Kidney (tissue), 2 donors: Measurements from ENCODE around the gene RLN1. TPM values are rescaled to one million over a fixed set of nuclear protein-coding genes. Genes with fewer than 3 reads are reported as not detected.

ENCODE experiments used
- polyA plus RNA-seq: library from polyadenylated mRNA; stranded (reverse); fragments of 350-450 nt; fragmentation: Illumina TruSeq; extraction: RNeasy Lipid Tissue Mini Kit (QIAGEN cat#74804); gene quantifications from one replicate; pipeline ENCODE4 v1.2.3, GENCODE V29; 2014; ENCODE audit warnings: low read depth, low replicate concordance; ENCODE audit not compliant: insufficient read depth
- total RNA-seq: library from RNA; stranded (reverse); fragmentation: NEBNext Ultra II Directional; extraction: Animal tissue kit (Norgen Biotek cat#: 25700); gene quantifications from one replicate; pipeline ENCODE4 v1.2.1, GENCODE V29; 2021
- donor health status: DM: yes; HTN: yes; CAD: no.

The RLN1 gene
- total and polyA plus RNA-seq, 2 donors from 2014 or later, result 0.57 to 0.82 TPM

Other genes with a start within 250 kb of the RLN1 start
- gene INSL6, start 154.2 kb downstream of the RLN1 start, total RNA-seq, result 0.47 TPM
- gene INSL6, start 154.2 kb downstream of the RLN1 start, polyA plus RNA-seq, result not detected
- not detected for gene INSL4, start 108.5 kb downstream of the RLN1 start, total RNA-seq
- gene INSL4, start 108.5 kb downstream of the RLN1 start, polyA plus RNA-seq, result not detected
- 1.1 TPM for gene RLN2, start 35.2 kb downstream of the RLN1 start, total RNA-seq
- gene RLN2, start 35.2 kb downstream of the RLN1 start, polyA plus RNA-seq, result 3.5 TPM
- gene PLGRKT, start 98.0 kb upstream of the RLN1 start, total RNA-seq, result 35.2 TPM
- 50.9 TPM for gene PLGRKT, start 98.0 kb upstream of the RLN1 start, polyA plus RNA-seq
- gene CD274, start 110.7 kb upstream of the RLN1 start, total RNA-seq, result 5.0 TPM
- gene CD274, start 110.7 kb upstream of the RLN1 start, polyA plus RNA-seq, result 2.0 TPM
- 2.4 TPM for gene PDCD1LG2, start 170.7 kb upstream of the RLN1 start, total RNA-seq
- 1.5 TPM for gene PDCD1LG2, start 170.7 kb upstream of the RLN1 start, polyA plus RNA-seq